ENCODE measurements around the gene FIBIN. TPM values are rescaled to one million over a fixed set of nuclear protein-coding genes. Genes with fewer than 3 reads are reported as not detected.
"Not testable (repeated sequence)": the region's sequence is repeated elsewhere in the genome, so short reads cannot be mapped to it uniquely, and the experiment has no call there.

The FIBIN gene
- total RNA-seq, 1 donor = 25.9 TPM

GRCh38 chr11:26960281-26960680 is 33.6 kb upstream of the FIBIN start:
- H3K4me3 ChIP-seq (ENCODE audit: low read depth, low read length) = no peak overlapping the region
- DNase-seq (ENCODE audit: low read depth) = no peak
- no peak for TF ChIP-seq CTCF (IDR thresholded peaks at IDR 0.05; ENCODE audit: insufficient read depth, low read depth, low read length)

- no peak for DNase-seq (ENCODE audit: low read depth)
- TF ChIP-seq CTCF (IDR thresholded peaks at IDR 0.05; ENCODE audit: insufficient read depth, low read depth, low read length) = no peak
- H3K4me3 ChIP-seq (ENCODE audit: low read depth, low read length) = no peak overlapping the region
Measured at GRCh38 chr11:26963764-26964163, 30.1 kb upstream of the FIBIN start.

GRCh38 chr11:26964339-26964738 is 29.6 kb upstream of the FIBIN start:
- no peak for TF ChIP-seq CTCF (IDR thresholded peaks at IDR 0.05; ENCODE audit: insufficient read depth, low read depth, low read length)
- H3K4me3 ChIP-seq (ENCODE audit: low read depth, low read length) = peak overlapping the region; percentile 40
- DNase-seq (ENCODE audit: low read depth) = peak; percentile 71

- H3K4me3 ChIP-seq (ENCODE audit: low read depth, low read length) = peak overlapping the region; percentile 40
- not testable (repeated sequence) for DNase-seq (ENCODE audit: low read depth)
Measured at GRCh38 chr11:26964847-26965485, 28.9 kb upstream of the FIBIN start.

- no peak for DNase-seq (ENCODE audit: low read depth)
- H3K4me3 ChIP-seq (ENCODE audit: low read depth, low read length) = no peak overlapping the region
Measured at GRCh38 chr11:26971961-26972360, 22.0 kb upstream of the FIBIN start.

GRCh38 chr11:26974069-26974783 is 19.7 kb upstream of the FIBIN start:
- peak; percentile 69 for DNase-seq (ENCODE audit: low read depth)
- H3K4me3 ChIP-seq (ENCODE audit: low read depth, low read length) = no peak overlapping the region
- no peak for TF ChIP-seq CTCF (IDR thresholded peaks at IDR 0.05; ENCODE audit: insufficient read depth, low read depth, low read length)

More at GRCh38 chr11:26971961-26972360, 22.0 kb upstream of the FIBIN start:
- no peak for TF ChIP-seq CTCF (IDR thresholded peaks at IDR 0.05; ENCODE audit: insufficient read depth, low read depth, low read length)

- TF ChIP-seq CTCF (IDR thresholded peaks at IDR 0.05; ENCODE audit: insufficient read depth, low read depth, low read length) = no peak
- no peak for DNase-seq (ENCODE audit: low read depth)
- H3K4me3 ChIP-seq (ENCODE audit: low read depth, low read length) = no peak overlapping the region
Measured at GRCh38 chr11:26974996-26975395, 18.9 kb upstream of the FIBIN start.

Data from fibroblast of villous mesenchyme (primary cell).